Smooth muscle cell (in vitro differentiated cells): ENCODE data around the gene AMBRA1. TPM values are rescaled to one million over a fixed set of nuclear protein-coding genes. Genes with fewer than 3 reads are reported as not detected.
"Not testable (repeated sequence)": the region's sequence is repeated elsewhere in the genome, so short reads cannot be mapped to it uniquely, and the experiment has no call there.

Source experiments
- DNase-seq: peaks from one replicate; lab custom pipeline; 2025; ENCODE audit not compliant: unreplicated experiment; lab: John Stamatoyannopoulos, UW
- H2AFZ ChIP-seq: fragments of 200-600 bp; sonication (generic); 2 replicates; pipeline ENCODE4 v1.6.0; 2016; ENCODE audit warnings: antibody characterized with exemption, low read depth, mild to moderate bottlenecking
- H3F3A ChIP-seq: fragments of 200-600 bp; sonication (generic); 2 replicates; pipeline ENCODE4 v1.6.0; 2017; ENCODE audit warnings: antibody characterized with exemption, low read depth
- H3K27ac ChIP-seq: fragments of 200-600 bp; sonication (generic); 2 replicates; pipeline ENCODE4 v1.5.1; 2016; ENCODE audit warnings: low read depth, mild to moderate bottlenecking
- H3K27me3 ChIP-seq: fragments of 200-600 bp; sonication (generic); 2 replicates; pipeline ENCODE4 v1.6.1; 2016; ENCODE audit warnings: low read depth, mild to moderate bottlenecking
- H3K36me3 ChIP-seq: fragments of 200-600 bp; sonication (generic); 2 replicates; pipeline ENCODE4 v1.5.1; 2016; ENCODE audit warnings: low read depth
- H3K4me1 ChIP-seq: fragments of 200-600 bp; sonication (generic); 2 replicates; pipeline ENCODE4 v1.5.1; 2016; ENCODE audit warnings: low read depth
- H3K4me2 ChIP-seq: fragments of 200-600 bp; sonication (generic); 2 replicates; pipeline ENCODE4 v1.6.0; 2016; ENCODE audit warnings: mild to moderate bottlenecking
- H3K4me3 ChIP-seq: fragments of 200-600 bp; sonication (generic); 2 replicates; pipeline ENCODE4 v1.5.1; 2016; ENCODE audit warnings: mild to moderate bottlenecking
- H3K79me2 ChIP-seq: fragments of 200-600 bp; sonication (generic); 2 replicates; pipeline ENCODE4 v1.6.0; 2016; ENCODE audit warnings: low read depth, mild to moderate bottlenecking
- H3K9ac ChIP-seq: fragments of 200-600 bp; sonication (generic); 2 replicates; pipeline ENCODE4 v1.6.0; 2016; ENCODE audit warnings: low read depth
- H3K9me3 ChIP-seq: fragments of 200-600 bp; sonication (generic); replicated peaks from 2 replicates; pipeline ENCODE4 v1.5.1; 2016; ENCODE audit warnings: low read depth
- H4K20me1 ChIP-seq: fragments of 200-600 bp; sonication (generic); 2 replicates; pipeline ENCODE4 v1.6.0; 2016; ENCODE audit warnings: low read depth
- WGBS: methylation state at CpG from one replicate; pipeline ENCODE4 v1.1.7; 2016; ENCODE audit warnings: low lambda C conversion rate; 5-methylcytosine and 5-hydroxymethylcytosine counted together
- polyA plus RNA-seq: library from polyadenylated mRNA; unstranded; fragments of >200 nt; fragmentation: Nextera tagmentation; extraction: Ambion mirVana; gene quantifications from 2 replicates; pipeline ENCODE4 v1.2.1, GENCODE V29; 2016
- total RNA-seq: library from RNA; depleted of rRNA; stranded (reverse); fragments of >200 nt; gene quantifications from 2 replicates; pipeline ENCODE4 v1.2.3, GENCODE V29; 2014
- TF ChIP-seq, protein P1 (sequence below): fragments of 200-600 bp; sonication (generic); IDR thresholded peaks from 2 replicates; pipeline ENCODE4 v1.5.1; 2017; ENCODE audit warnings: borderline replicate concordance, mild to moderate bottlenecking, antibody characterized with exemption; ENCODE audit not compliant: insufficient read depth, poor library complexity, severe bottlenecking

Gene AMBRA1
- total and polyA plus RNA-seq, 2 experiments from 2014 or later: 10.3 to 38.3 TPM

- DNase-seq: no peak
- Histone ChIP-seq H3K79me2 (peaks cover 82% of the 10 kb centered on the region), H2AFZ (no peak overlapping the region), H3K4me2 (no peak overlapping the region), H3F3A (peaks cover 6% of the 10 kb centered on the region), H3K36me3 (no peaks in the 10 kb centered on the region), H3K4me3 (no peak overlapping the region), H3K27ac (no peak overlapping the region), H3K9ac (no peak overlapping the region), H3K9me3 (no peaks in the 10 kb centered on the region), H3K27me3 (no peaks in the 10 kb centered on the region), H4K20me1 (peaks cover 85% of the 10 kb centered on the region), H3K4me1 (peaks cover 4% of the 10 kb centered on the region)
- TF ChIP-seq, protein P1, sequence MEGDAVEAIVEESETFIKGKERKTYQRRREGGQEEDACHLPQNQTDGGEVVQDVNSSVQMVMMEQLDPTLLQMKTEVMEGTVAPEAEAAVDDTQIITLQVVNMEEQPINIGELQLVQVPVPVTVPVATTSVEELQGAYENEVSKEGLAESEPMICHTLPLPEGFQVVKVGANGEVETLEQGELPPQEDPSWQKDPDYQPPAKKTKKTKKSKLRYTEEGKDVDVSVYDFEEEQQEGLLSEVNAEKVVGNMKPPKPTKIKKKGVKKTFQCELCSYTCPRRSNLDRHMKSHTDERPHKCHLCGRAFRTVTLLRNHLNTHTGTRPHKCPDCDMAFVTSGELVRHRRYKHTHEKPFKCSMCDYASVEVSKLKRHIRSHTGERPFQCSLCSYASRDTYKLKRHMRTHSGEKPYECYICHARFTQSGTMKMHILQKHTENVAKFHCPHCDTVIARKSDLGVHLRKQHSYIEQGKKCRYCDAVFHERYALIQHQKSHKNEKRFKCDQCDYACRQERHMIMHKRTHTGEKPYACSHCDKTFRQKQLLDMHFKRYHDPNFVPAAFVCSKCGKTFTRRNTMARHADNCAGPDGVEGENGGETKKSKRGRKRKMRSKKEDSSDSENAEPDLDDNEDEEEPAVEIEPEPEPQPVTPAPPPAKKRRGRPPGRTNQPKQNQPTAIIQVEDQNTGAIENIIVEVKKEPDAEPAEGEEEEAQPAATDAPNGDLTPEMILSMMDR: no peak
- WGBS: 91% methylated on average over 3 of the region's 3 CpGs
Measured at GRCh38 chr11:46519351-46519750, 74.5 kb downstream of the AMBRA1 start.

DNA sequence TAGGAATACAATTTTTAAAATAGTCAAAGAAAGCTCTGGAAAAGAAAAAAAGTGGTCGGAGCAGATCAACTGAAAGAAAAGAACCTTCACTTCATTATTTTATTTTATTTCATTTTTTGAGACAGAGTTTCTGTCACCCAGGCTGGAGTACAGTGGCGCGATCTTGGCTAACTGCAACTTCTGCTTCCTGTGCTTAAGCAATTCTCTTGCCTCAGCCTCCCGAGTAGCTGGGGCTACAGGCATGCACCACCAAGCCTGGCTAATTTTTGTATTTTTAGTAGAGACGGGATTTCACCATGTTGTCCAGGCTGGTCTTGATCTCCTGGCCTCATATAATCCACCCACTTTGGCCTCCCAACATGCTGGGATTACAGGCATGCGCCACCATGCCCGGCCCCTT, 74.9 kb downstream of the AMBRA1 start:
- not testable (repeated sequence) for H3K4me2 ChIP-seq, H3K4me1 ChIP-seq, H2AFZ ChIP-seq, DNase-seq, H3K4me3 ChIP-seq, H3K27ac ChIP-seq, H3K9me3 ChIP-seq, H3K9ac ChIP-seq, H3K36me3 ChIP-seq, H3K27me3 ChIP-seq, H3F3A ChIP-seq
- H4K20me1 ChIP-seq: peaks cover 85% of the 10 kb centered on the region
- WGBS: 94% methylated on average over 7 of the region's 7 CpGs
- H3K79me2 ChIP-seq: peaks cover 81% of the 10 kb centered on the region

DNA sequence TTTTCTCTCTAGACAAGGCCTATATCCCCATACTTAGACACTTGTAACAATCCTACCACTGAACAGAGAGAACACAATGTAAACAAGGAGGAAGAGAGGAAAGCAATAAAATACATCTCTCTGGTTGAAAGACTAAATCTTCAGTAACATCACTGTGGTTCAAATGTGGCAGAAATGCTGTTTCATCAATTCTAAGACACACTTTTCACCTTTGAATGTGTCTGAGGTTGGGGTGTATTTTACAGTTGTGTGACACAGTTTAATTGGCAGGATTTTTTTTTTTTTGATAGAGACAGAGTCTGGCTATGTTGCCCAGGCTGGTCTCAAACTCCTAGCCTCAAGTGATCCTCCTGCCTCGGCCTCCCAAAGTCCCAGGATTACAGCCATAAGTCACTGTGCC, 79.5 kb downstream of the AMBRA1 start:
- 94% methylated on average over 1 of the region's 1 CpG for WGBS
- no peak overlapping the region for H3K9ac ChIP-seq
- H3K4me2 ChIP-seq: no peak overlapping the region
- no peaks in the 10 kb centered on the region for H3K9me3 ChIP-seq
- H3K36me3 ChIP-seq: no peaks in the 10 kb centered on the region
- no peak overlapping the region for H3K27ac ChIP-seq
- peaks cover 77% of the 10 kb centered on the region for H4K20me1 ChIP-seq
- no peaks in the 10 kb centered on the region for H3F3A ChIP-seq
- no peaks in the 10 kb centered on the region for H3K27me3 ChIP-seq
- no peak overlapping the region for H3K4me3 ChIP-seq
- TF ChIP-seq, protein P1: no peak
- no peak for DNase-seq
- no peak overlapping the region for H2AFZ ChIP-seq
- peaks cover 4% of the 10 kb centered on the region for H3K4me1 ChIP-seq
- peaks cover 48% of the 10 kb centered on the region for H3K79me2 ChIP-seq

- peaks cover 4% of the 10 kb centered on the region for H3K4me1 ChIP-seq
- peaks cover 48% of the 10 kb centered on the region for H3K79me2 ChIP-seq
- 89% methylated on average over 3 of the region's 3 CpGs for WGBS
- H2AFZ ChIP-seq: no peak overlapping the region
- no peaks in the 10 kb centered on the region for H3K27me3 ChIP-seq
- TF ChIP-seq, protein P1: no peak
- H3K9ac ChIP-seq: no peak overlapping the region
- H3K4me3 ChIP-seq: no peak overlapping the region
- H3F3A ChIP-seq: no peaks in the 10 kb centered on the region
- H3K27ac ChIP-seq: no peak overlapping the region
- no peak overlapping the region for H3K4me2 ChIP-seq
- DNase-seq: no peak
- no peaks in the 10 kb centered on the region for H3K9me3 ChIP-seq
- no peaks in the 10 kb centered on the region for H3K36me3 ChIP-seq
- H4K20me1 ChIP-seq: peaks cover 73% of the 10 kb centered on the region
Measured at GRCh38 chr11:46513934-46514342, 79.9 kb downstream of the AMBRA1 start.
